Fibroblast of peridontal ligament (primary cell): ENCODE data around the gene MAML3.
A peak's percentile ranks its signal among the peaks of the same experiment; 100 is the strongest.
"Not testable (repeated sequence)": the region's sequence is repeated elsewhere in the genome, so short reads cannot be mapped to it uniquely, and the experiment has no call there.

Experiments
- DNase-seq: peaks from one replicate; pipeline ENCODE4 v3.0.0-alpha.2; 2010; ENCODE audit errors: extremely low read depth

Gene MAML3

DNA sequence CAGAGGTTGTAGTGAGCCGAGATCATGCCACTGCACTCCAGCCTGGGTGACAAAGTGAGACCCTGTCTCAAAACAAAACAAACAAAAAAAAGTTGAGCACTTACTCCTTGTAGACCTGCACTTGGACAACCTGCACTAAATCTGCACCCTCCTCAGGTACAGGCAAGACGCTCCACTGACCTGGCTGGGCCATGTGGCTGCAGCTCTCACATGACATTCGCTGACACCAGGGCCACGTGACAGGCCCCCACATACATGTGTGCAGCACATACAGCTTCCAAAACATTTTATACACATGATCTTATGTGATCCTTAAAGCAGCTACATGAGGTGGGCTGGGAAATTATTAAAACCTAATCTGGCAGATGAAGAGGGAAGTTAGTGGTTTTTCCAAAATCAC lies 425.8 kb downstream of the MAML3 start:
- no peak for DNase-seq

DNA sequence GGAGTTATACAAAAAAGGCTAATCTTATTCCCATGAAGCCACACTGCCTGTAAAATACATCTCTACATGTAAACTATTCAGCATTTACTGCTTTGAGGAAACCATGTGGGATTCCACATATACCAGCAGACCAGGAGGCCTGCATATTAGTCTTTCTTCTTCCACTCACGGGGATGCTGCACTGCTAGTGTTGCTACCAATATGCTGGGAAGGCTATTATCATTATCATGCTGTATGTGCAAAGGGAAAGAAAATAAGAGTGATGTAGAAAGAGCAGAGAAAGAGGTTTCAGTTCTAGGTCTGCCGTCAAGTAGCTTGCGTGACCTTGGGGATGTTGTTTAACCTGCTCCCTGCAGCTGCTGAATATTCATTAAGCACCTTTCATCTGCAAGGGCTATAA lies 427.4 kb downstream of the MAML3 start:
- DNase-seq = no peak

GRCh38 chr4:139725236-139725635 lies 428.7 kb downstream of the MAML3 start:
- no peak for DNase-seq

- DNase-seq = no peak
Measured at GRCh38 chr4:139721789-139722188, 432.2 kb downstream of the MAML3 start.

DNA sequence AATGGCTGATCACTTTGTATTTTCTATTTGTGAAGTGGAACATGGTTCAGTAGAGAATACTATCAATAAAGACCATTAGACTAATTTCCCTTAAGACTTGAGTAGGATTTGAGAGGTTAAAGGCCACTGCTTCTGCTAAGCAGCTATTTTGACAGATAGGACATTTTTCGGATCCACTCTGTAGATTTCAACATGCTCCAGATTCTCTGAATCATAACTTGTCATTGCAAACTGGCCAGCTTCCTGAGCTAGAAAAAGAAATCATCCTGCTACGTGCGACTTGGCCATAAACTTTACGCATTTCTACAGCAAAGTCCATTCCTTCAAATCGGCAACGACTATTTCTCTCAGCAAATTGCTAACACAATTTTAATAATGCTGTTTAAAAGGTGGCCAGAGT lies 433.2 kb downstream of the MAML3 start:
- DNase-seq = no peak

DNA sequence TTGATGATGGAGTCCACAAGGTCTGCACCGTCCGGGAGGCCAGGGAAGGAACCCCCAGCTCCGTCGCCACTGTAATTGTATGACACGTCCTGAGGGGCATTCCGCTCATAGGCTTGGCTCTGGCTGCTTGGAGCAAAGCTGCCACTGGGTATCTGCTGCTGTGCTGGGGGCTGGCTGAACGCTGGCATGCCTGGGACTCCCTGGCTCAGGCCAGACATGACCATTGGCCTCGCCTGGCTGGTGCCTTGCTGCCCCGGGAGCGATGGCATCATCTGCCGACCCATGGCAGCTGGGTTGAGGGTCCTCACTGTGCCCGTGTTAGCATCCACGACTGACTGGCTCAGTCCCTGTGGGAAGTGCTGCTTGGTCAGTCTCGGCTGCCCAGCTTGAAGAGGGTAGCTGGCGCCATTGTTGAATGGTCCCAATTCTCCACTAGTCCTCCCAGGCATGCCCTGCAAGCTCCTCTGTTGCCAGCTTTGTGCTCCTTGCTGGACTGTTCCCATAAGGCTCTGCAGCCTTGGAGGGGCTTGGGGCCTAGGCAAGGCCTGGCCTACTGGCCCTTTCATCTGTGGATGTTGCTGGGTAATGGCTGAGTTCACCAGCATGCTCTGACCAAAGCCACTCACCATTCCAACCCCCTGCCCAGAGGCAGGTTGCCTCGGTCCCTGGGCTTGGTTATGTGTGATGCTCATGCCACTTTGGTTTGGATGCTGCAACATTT lies 434.4 kb downstream of the MAML3 start:
- DNase-seq = no peak

- no peak for DNase-seq
Measured at GRCh38 chr4:139718833-139719232, 435.2 kb downstream of the MAML3 start.

DNA sequence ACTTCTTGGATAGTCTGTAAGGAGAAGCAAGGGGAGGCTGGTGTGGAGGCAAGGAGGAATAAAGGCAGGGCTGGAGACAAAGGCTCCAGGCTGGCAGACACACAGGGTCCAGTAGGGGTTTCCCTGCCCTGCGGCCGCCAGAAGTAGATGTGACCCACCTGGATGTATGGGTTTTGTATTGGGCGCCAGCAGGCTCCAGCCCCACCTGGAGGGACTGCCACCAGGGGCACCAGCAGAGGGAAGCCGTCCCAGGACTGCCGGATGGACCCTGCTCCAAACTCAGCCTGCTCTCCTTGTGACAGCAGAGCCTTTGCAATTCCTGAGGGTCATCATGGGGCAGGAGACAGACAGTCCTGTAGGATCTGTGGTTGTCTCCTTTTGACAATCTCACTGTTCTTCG lies 435.6 kb downstream of the MAML3 start:
- no peak for DNase-seq

- no peak for DNase-seq
Measured at GRCh38 chr4:139715746-139716391, 438.1 kb downstream of the MAML3 start.

GRCh38 chr4:139712882-139713281 lies 441.1 kb downstream of the MAML3 start:
- DNase-seq = no peak

DNA sequence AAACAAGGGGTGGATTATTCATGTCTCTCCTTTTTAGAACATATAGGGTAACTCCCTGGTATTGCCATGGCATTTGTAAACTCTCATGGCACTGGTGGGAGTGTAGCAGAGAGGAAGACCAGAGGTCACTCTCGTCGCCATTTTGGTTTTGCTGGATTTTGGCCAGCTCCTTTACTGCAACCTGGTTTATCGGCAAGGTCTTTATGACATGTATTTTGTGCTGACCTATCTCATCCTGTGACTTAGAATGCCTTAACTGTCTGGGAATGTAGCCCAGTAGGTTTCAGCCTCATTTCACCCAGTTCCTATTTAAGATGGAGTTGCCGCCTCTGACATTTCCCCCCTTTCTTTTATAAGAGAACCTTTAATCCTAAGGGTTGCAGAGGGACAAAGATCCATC lies 442.5 kb downstream of the MAML3 start:
- DNase-seq = no peak

DNA sequence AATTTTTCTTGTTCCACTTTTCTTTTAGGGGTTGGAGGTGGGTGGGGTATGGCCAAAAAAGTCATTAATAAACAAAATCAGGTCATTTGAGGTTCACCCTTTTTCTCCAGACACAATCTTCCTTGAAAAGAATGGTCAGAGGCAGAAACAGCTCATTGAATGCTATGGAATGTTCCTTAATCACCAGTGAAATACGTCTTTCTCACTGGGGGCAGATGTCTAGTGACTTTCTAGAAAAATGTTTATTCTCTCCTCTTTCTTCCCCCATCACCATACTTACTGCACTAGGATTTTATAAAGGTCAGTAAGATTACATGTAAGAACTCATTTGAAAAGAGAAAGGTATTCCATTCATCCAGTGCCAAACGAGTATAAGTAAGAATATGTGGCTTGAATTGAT lies 443.9 kb downstream of the MAML3 start:
- DNase-seq = no peak

DNA sequence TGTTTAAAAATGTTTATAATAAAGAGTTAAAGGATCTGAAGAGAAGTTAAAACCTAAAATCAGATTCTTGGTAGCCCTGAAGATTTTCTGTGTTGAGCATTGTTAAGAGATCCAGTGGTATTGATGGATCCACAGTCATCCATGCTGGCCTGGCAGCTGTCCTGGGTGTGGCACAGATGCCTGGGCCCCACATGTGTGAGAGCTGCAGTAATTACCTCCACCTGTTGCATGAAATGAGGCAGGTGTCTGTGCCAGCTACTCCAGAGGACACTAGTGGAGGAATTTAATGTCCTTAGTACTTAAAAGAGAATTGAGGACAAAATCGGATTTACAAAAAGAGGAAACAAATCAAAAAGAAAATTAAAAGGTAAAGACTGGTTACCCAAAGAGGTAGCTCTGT lies 444.3 kb downstream of the MAML3 start:
- no peak for DNase-seq

- DNase-seq = peak; percentile 10
Measured at GRCh38 chr4:139704915-139705485, 449.0 kb downstream of the MAML3 start.

DNA sequence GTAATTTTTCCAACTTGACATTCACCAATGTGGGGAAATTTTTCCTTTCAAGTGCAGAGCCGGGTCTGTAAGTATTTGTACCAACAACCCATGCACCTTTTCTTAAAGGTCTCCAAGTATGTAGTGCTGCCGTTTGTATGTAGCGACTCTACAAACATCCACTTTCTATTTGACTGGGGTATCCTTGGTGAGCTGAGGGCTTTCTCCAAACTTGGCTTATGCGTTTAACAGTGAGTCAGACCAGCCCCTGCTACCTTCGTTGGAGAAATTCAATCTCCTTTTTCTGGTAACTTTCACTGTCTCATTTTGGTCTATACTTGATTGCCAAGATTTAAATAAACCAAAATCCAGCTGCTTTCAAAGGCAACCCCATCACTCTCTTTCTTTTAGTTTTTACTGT lies 453.4 kb downstream of the MAML3 start:
- DNase-seq = no peak

DNA sequence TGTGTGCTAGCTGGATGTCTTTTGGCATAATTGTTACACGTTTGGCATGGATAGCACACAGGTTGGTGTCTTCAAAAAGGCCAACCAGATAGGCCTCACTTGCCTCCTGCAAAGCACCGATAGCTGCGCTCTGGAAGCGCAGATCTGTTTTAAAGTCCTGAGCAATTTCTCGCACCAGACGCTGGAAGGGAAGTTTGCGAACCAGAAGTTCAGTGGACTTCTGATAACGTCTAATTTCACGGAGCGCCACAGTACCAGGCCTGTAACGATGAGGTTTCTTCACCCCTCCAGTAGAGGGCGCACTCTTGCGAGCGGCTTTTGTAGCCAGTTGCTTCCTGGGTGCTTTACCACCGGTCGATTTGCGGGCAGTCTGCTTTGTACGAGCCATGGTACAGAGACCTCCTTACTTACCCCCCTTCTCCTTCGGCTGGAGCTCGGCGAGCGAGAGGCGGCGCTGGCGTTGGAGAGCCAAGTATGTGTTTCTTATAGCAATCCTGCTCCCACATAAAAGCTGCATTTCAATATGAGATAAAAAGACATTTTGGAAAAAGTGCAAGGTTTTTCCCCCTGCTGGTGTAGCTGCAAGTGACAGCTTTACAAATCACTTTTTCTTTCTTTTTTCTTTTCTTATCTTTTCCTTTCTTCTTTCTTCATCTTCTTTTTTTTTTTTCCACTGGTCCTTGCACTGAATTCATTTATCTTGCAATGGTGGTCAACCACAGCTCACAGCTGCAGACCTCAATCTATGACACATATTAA lies 455.6 kb downstream of the MAML3 start:
- not testable (repeated sequence) for DNase-seq

GRCh38 chr4:139696491-139696890 lies 457.5 kb downstream of the MAML3 start:
- no peak for DNase-seq

DNA sequence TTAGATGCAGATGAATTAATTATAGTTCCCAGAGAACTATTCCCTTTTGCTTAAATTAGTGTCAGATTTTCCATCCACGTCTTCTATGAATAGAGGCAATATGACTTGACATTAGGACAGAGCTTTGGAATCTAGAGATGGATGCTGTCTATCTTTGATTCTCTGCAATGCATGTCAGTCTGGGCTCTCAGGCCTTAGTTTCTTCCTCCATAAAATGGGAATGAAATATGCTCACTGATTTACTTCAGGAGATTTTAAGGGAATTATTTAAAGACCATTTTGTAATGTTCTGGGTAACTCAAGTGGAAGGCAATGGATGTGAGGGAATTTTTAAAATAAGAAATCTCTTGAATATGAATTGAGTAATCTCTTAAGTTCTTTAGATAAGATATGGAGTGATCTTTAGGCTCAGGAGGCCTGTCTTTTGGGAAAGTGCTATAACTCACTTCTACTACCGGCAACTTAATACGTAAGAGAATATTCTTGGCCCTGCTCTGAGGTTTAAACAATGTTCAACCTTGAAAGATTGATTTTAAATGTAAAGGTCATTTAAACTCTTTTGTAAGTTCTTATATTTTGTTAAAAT lies 459.4 kb downstream of the MAML3 start:
- DNase-seq = no peak

DNA sequence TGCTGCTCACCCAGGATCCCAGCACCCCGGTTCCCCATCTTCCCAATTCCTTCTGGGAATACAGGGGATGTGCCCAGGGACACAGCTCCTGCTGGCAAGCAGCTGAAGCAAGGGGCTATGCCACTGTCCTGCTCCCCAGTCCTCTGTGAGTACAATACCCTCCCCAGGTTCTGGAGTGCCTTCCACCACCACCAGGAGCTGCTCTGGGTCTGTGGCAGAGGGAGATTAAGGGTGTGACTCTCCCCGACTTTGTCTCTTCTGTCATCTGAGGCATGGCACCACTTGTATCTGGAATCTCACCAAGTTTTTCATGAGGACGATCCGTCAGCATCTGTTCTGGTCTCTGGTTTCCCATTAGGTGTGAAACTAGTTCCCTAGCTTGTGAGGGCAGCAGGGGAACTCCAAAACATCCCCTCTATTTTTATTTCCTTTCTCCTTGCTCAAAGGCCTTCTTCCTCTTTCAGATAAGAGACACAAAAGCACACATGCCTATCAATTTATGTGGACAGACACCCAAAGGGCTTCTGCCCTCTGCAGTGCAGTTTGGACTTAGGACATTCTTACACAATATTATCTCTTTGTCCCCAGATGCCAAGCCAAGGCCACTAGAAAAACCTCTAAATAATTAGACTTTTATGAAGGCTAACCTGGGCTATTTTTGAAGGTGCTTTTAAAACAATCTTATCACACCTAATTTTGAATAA lies 461.5 kb downstream of the MAML3 start:
- DNase-seq = no peak

GRCh38 chr4:139690419-139690818 lies 463.6 kb downstream of the MAML3 start:
- DNase-seq = no peak

DNA sequence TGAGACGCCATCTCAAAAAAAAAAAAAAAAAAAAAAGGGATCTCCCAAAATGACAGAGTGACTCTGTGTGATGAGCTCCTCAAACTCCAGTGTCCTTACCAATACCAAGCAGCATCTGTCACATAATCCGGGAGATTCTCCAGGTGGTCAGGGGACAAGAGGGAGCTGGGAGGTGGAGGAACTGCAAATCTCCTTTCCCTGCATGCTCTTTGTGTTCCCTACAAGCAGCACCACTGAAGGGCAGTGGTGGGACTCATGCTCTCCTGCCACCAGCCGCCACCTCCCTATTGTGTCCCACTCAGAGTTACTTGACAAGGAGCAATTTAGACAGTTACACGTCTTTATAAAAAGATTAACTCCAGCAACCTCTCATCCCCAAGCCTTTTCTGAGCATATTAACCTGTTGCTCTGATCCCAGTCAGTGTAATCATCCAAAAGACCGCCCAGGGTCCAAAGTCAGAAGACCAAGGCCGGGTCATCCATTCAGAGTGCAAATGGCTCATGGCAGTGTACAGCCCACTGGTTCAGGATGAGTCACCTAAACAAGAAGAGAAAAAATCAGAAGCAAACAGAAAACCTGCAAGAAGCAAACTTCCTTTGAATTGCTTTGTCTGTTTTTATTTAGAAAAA lies 464.8 kb downstream of the MAML3 start:
- DNase-seq = no peak
